Endometrial microvascular endothelial cells (primary cell): Measurements from ENCODE around the gene EXD3. TPM values are rescaled to one million over a fixed set of nuclear protein-coding genes. Genes with fewer than 3 reads are reported as not detected.
"Not testable (repeated sequence)": the region's sequence is repeated elsewhere in the genome, so short reads cannot be mapped to it uniquely, and the experiment has no call there.

Experiments used
- in situ Hi-C: cut with HindIII; loops from 2 replicates; pipeline ENCODE4 v1.10.0; 2017; ENCODE audit warnings: low sequenced_read_pairs, low pct_unique_long_range_greater_than_20kb; ENCODE audit errors: inconsistent ontology term
- total RNA-seq: library from RNA; depleted of rRNA; stranded (reverse); fragments of >200 nt; gene quantifications from one replicate; pipeline ENCODE4 v1.2.3, GENCODE V29; 2015; ENCODE audit errors: inconsistent ontology term

The EXD3 gene
- total RNA-seq, 1 donor from 2014 or later: 4.0 TPM

DNA sequence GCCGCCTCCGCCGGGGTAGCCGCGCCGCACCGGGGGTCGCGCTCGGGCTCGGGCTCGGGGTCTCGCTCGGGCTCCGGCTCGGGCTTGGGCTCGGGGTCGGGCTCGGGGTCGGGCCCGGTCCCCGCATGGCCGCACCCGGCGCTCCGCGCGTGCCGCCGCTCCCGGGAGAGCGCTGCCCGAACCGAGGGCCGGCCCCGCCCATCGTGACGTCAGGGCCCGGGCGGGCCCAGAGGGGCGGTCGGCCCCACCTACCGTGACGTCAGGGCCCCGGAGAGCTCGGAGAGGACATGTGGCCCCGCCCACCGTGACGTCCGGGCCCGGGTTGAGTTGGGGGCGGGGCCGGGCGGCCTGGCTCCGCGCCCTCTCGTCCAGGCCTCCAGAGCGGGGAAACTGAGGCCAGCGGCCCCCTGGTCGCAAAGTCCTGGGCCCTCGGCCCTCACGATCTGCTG is 36.2 kb upstream of the EXD3 start, which contains the start of gene NSMF:
TSS of gene NSMF (minus strand) at position 183 of the 449 bp plus-strand sequence. CDS start 232 bp downstream, outside the sequence.
- in situ Hi-C loops: no loop called here

- in situ Hi-C loops: no loop called here
These were observed 35.5 kb upstream of the EXD3 start for GRCh38 chr9:137458194-137459151.

DNA sequence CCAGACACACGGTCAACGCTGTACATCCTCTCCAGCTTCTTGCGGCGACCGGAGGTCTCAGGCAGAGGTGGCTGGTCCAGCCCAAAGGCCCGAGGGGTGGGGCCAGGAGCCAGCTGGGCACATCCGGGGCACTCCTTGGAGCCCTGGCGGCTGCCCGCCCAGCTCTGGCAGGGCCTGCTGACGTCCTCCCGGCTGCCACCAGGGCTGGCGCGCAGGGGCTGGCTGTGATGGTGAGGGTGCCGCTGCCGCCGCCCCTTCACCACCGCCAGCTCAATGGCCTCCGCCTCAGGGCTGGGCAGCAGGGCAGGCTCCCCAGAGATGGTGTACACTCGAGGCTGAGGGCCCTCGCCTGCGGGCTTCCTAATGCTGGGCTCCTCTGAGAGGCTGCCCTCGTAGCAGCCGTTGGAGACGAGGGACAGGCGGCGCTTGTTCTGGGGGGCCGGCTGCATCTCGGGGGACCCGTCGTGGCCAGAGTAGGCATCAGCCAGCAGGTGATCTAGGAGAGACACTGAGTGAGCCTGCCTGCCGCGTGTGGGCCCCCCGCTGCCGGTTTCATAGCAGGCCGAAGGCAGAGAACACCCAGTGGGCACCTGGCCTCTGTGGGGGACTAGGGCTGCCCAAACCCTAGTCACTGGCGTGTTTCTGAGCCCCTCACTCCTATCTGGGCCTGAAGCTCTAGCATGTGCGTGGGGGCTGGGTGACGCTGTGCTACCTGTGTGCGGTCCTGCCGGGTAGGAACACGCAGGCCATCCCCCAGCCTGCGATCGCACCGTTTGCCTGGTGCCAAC is 34.6 kb upstream of the EXD3 start:
- in situ Hi-C loops: no loop called here

GRCh38 chr9:137456864-137457405 is 34.0 kb upstream of the EXD3 start:
- in situ Hi-C loops: no loop called here

DNA sequence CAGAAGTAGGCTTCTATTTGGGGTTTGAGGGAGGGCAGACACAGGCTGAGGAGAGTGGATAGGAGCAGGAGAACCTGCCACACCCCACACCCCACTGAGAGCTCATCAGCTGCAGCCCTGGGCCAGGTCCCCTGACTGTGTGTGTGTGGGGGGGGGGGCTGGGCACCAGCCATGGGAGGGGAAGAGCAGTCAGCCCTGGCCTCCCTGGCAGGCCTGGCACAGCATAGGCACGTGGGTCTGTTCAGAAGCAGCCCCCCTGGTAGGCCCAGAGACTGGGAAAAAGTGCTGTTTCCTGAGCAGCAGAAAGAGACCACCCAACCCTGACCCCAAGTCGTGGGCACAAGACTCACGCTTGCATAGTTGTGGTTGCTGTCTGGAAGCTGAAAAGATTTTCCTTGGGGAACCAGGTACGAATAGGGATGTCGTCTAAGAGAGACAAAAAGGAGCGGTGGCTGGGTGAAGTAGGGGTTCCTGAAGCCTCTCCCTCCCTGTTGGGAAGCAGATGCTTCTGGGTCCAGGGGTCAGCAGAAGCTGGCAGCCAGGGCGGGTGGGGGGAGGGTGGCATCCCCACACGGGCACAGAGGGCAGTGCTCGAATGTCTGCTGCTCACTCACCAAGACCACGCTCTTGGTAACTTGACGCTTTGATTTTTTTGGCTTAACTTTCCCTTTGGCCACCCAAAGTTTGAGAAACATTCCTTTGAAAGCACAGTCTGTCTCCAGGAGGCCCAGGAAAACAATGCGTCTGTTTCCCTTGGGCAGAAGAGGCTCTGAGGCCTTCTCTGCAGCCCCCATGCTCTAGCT is 33.3 kb upstream of the EXD3 start:
- in situ Hi-C loops: no loop called here

- in situ Hi-C loops: no loop called here
These were observed 32.5 kb upstream of the EXD3 start for GRCh38 chr9:137455359-137455991.

- in situ Hi-C loops: no loop called here
These were observed 31.8 kb upstream of the EXD3 start for GRCh38 chr9:137454597-137455358.

- in situ Hi-C loops: no loop called here
These were observed 31.2 kb upstream of the EXD3 start for GRCh38 chr9:137454145-137454596.

GRCh38 chr9:137453643-137454081 is 30.7 kb upstream of the EXD3 start:
- in situ Hi-C loops: no loop called here

DNA sequence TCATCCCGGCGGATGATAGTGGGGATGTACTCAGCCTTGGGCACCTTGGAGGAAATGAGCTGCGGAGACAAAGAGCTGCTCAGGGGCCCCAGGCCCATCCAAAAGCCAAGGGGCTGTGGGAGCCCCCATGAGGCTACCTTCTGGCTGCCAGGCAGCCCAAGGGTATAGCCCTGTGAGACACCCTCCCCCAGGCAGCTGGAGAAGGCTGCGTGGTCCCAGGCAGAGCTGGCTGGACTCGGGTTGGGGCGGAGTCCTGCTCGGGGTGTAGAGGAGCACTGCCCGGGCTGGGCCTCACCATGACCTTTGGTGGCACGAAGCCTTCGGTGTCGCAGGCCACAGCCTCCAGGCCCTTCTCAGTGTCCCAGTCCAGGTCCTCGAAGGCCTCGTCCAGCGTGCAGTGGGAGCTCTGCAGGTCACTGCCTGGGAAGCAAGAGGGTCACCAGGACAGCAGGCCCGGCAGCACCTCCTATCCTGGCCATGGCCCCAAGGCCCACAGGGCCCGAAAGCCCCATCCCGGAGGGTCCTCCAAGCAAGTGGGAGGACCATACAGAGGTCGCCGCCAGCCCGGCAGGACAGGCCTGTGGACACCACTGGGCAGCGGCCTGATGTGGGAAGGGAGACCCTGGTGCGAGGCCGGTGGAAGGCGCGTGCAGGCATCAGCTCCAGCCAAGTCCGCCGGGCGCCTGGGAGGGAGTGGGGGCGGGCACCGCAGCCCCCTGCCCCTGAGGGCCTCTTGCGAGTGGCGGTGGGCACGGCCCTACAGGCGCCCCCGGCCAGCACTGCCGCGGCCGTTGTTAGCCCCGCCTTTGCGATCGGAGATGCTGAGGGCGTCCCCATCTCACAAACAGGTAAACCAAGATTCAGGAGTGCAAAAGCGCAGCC is 30.0 kb upstream of the EXD3 start:
- in situ Hi-C loops: no loop called here

DNA sequence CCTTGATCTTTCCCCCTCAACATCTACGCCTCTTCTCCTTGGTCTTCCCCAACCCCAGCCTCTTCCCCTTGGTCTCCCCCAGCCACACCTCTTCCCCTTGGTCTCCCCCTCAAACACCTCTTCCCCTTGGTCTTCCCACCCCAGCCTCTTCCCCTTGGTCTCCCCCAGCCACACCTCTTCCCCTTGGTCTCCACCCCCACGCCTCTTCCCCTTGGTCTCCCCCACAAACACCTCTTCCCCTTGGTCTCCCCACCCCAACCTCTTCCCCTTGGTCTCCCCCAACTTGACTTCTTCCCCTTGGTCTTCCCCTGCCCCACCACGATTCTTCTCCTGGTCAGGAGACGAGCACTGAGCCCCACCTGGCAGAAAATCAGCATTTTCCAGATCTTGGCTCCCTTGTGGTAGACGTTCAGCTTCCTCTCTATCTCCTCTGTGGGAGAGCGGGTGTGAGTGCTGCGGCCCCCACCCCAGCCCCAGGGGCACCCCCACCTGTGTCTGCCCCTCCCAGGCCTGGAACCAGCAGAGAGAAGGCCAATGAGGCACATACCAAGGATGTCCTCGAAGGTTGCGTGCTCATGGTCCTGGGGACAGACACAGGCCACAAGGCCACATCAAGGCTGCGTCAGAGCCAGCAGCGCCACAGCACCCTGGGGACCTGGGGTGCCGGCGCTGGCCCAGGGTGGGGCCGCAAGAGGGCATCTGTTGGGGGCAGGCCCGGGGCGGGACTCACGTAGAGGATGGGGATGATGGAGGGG is 29.2 kb upstream of the EXD3 start:
- in situ Hi-C loops: no loop called here

DNA sequence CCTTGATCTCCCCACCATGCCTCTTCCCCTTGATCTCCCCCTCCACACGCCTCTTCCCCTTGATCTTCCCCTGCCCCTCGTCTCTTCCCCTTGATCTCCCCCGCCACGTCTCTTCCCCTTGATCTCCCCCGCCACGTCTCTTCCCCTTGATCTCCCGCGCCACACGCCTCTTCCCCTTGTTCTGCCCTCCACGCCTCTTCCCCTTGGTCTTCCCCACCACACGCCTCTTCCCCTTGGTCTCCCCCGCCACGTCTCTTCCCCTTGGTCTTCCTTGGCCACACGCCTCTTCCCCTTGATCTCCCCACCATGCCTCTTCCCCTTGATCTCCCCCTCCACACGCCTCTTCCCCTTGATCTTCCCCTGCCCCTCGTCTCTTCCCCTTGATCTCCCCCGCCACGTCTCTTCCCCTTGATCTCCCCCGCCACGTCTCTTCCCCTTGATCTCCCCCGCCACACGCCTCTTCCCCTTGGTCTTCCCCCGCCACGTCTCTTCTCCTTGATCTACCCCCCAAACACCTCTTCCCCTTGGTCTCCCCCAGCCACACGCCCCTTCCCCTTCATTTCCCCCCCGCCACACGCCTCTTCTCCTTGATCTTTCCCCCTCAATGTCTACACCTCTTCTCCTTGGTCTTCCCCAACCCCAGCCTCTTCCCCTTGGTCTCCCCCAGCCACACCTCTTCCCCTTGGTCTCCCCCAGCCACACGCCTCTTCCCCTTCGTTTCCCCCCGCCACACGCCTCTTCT is 28.5 kb upstream of the EXD3 start:
- in situ Hi-C loops: not testable (repeated sequence)

GRCh38 chr9:137450539-137451222 is 27.7 kb upstream of the EXD3 start:
- in situ Hi-C loops: not testable (repeated sequence)

DNA sequence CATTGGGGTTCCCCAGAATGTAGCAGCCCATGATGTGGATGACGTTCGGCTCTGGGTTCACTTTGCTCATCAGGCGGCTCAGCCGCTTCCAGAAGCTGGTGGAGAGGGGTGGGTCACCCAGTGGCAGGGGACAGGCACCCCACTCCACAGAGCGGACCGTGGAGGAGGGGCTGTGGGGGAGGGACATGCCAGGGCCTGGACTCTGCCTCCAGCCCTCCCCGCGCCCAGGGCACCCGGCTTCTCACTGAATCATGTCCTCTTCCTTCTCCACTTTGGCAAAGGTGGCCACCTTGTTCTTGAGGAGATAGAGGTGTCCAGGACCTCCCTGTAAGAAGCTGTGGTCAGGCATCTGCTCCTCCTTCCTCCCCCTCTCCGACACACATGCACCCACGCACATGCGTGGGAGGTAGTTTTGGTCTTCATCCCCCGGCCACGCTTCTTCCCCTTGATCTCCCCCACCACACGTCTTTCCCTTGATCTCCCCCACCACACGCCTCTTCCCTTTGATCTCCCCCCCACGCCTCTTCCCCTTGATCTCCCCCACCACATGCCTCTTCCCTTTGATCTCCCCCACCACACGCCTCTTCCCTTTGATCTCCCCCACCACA is 27.1 kb upstream of the EXD3 start:
- in situ Hi-C loops: no loop called here
